K562 (cell line): ENCODE measurements around the gene ARL11.

Experiments used
- ASH1L ChIP-seq: fragments of 450-650 bp; IDR thresholded peaks from 2 replicates; pipeline ENCODE4 v1.6.1; 2018; ENCODE audit warnings: borderline replicate concordance, mild to moderate bottlenecking, low read depth; ENCODE audit not compliant: partially characterized antibody
- ATF7 ChIP-seq: fragments of 450-650 bp; IDR thresholded peaks from 2 replicates; pipeline ENCODE4 v1.7.1; 2014; ENCODE audit warnings: mild to moderate bottlenecking, moderate library complexity
- CBX2 ChIP-seq: fragments of 200-600 bp; sonication (generic); IDR thresholded peaks from one replicate; pipeline ENCODE4 v1.6.1; 2012; ENCODE audit warnings: mild to moderate bottlenecking, low read length, inconsistent platforms; ENCODE audit not compliant: insufficient read depth, poor library complexity, severe bottlenecking
- CHD2 ChIP-seq: IDR thresholded peaks from 2 replicates; pipeline ENCODE4 v1.6.1; 2011; ENCODE audit warnings: low read depth, low read length
- EP300 ChIP-seq: IDR thresholded peaks from 2 replicates; pipeline ENCODE4 v1.6.1; 2012; ENCODE audit warnings: low read length, improper control_type of control experiment
- HDAC3 ChIP-seq: fragments of 450-650 bp; IDR thresholded peaks from 2 replicates; pipeline ENCODE4 v1.6.1; 2018; ENCODE audit warnings: borderline replicate concordance, mild to moderate bottlenecking, moderate library complexity; ENCODE audit not compliant: partially characterized antibody
- JUN ChIP-seq, 2 experiments: sonication (generic) in 1 of 2; formaldehyde crosslinking in 1 of 2; IDR thresholded peaks; 2 replicates each; pipeline versions ENCODE4 v1.6.1 to v1.8.0; 2012 to 2022; ENCODE audit warnings: borderline replicate concordance in 2 of 2, mild to moderate bottlenecking in 2 of 2, improper control_type of control experiment in 1 of 2, low read depth in 1 of 2, low read length in 1 of 2, missing genetic modification reagents in 1 of 2
- ZNF146 ChIP-seq: IDR thresholded peaks from one replicate; pipeline ENCODE4 v1.6.1; 2018; ENCODE audit warnings: missing compliant biosample characterization; ENCODE audit not compliant: unreplicated experiment
- ZNF561 ChIP-seq: fragments of 450-650 bp; formaldehyde crosslinking; conservative IDR thresholded peaks from 2 replicates; pipeline ENCODE4 v1.4.0; 2020; ENCODE audit warnings: mild to moderate bottlenecking, moderate library complexity
- TF ChIP-seq, protein P1 (sequence below): fragments of 250-450 bp; sonication (Bioruptor Pico); IDR thresholded peaks from 2 replicates; pipeline ENCODE4 v1.8.0; 2021; ENCODE audit warnings: borderline replicate concordance, mild to moderate bottlenecking, moderate library complexity; ENCODE audit not compliant: poor library complexity, severe bottlenecking
- TF ChIP-seq, protein P2 (sequence below): sonication (generic); formaldehyde crosslinking; IDR thresholded peaks from 2 replicates; pipeline ENCODE4 v1.9.0; 2022; ENCODE audit warnings: mild to moderate bottlenecking, missing genetic modification reagents
- TF ChIP-seq, protein P3 (sequence below): fragments of 250-450 bp; sonication (Bioruptor Pico); IDR thresholded peaks from 2 replicates; pipeline ENCODE4 v1.5.0; 2020; ENCODE audit warnings: mild to moderate bottlenecking
- TF ChIP-seq, protein P4 (sequence below): sonication (generic); formaldehyde crosslinking; IDR thresholded peaks from 2 replicates; pipeline ENCODE4 v1.8.0; 2022; ENCODE audit warnings: missing genetic modification reagents, mild to moderate bottlenecking, borderline replicate concordance

DNA sequence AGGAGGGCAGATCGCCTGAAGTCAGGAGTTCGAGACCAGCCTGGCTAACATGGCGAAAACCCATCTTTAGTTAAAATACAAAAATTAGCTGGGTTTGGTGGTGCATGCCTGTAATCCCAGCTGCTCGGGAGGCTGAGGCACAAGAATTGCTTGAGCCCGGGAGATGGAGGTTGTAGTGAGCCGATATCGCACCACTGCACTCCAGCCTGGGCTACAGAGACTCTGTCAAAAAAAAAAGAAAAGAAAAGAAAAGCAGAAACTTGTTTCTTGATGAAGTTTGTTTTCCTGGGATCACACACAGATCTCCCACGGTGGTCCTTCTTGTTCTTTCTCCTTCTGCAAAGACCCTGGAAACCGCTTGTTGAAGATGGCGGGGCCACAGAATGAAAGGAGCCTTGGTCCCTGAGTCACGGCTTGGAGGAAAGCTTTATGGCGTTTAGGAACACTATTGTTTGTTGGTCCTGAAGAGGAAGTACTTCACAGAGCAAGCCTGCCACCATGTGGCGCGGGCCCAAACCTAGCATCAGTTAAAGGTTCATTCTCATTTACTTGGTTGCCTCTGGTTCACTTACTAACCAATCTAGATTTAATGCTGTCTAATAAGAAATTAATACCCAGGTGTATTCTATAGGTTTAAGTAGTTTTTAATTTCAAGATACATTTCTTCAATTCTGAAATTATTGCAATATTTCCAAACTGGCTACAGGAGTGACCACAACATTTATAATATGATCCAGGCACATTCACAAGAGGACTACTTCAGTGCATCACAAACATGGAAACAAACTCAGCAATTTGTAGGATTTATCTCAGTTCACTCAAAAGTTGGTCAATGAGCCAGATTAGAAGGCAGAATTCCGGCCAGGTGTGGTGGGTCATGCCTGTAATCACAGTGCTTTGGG, 21.3 kb upstream of the ARL11 start:
- TF ChIP-seq EP300 = 0 out of 2 replicates have a peak, but pooled peaks have one; percentile 21
- TF ChIP-seq, protein P1, sequence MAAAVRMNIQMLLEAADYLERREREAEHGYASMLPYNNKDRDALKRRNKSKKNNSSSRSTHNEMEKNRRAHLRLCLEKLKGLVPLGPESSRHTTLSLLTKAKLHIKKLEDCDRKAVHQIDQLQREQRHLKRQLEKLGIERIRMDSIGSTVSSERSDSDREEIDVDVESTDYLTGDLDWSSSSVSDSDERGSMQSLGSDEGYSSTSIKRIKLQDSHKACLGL (CRISPR knock-in tag) = no peak
- TF ChIP-seq CBX2 = no peak
- no peak for TF ChIP-seq HDAC3
- 0 out of 2 replicates have a peak, but pooled peaks have one; percentile 17 for TF ChIP-seq ATF7
- TF ChIP-seq, protein P2, sequence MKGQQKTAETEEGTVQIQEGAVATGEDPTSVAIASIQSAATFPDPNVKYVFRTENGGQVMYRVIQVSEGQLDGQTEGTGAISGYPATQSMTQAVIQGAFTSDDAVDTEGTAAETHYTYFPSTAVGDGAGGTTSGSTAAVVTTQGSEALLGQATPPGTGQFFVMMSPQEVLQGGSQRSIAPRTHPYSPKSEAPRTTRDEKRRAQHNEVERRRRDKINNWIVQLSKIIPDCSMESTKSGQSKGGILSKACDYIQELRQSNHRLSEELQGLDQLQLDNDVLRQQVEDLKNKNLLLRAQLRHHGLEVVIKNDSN = no peak
- TF ChIP-seq JUN (IDR thresholded peaks at IDR 0.05; ENCODE audit: borderline replicate concordance, low read depth, low read length) = no peak
- no peak for TF ChIP-seq JUN (CRISPR knock-in tag; IDR thresholded peaks at IDR 0.05; ENCODE audit: borderline replicate concordance)
- TF ChIP-seq, protein P3, sequence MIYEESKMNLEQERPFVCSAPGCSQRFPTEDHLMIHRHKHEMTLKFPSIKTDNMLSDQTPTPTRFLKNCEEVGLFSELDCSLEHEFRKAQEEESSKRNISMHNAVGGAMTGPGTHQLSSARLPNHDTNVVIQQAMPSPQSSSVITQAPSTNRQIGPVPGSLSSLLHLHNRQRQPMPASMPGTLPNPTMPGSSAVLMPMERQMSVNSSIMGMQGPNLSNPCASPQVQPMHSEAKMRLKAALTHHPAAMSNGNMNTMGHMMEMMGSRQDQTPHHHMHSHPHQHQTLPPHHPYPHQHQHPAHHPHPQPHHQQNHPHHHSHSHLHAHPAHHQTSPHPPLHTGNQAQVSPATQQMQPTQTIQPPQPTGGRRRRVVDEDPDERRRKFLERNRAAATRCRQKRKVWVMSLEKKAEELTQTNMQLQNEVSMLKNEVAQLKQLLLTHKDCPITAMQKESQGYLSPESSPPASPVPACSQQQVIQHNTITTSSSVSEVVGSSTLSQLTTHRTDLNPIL (CRISPR knock-in tag) = no peak
- TF ChIP-seq ASH1L = no peak
- no peak for TF ChIP-seq ZNF146
- TF ChIP-seq, protein P4, sequence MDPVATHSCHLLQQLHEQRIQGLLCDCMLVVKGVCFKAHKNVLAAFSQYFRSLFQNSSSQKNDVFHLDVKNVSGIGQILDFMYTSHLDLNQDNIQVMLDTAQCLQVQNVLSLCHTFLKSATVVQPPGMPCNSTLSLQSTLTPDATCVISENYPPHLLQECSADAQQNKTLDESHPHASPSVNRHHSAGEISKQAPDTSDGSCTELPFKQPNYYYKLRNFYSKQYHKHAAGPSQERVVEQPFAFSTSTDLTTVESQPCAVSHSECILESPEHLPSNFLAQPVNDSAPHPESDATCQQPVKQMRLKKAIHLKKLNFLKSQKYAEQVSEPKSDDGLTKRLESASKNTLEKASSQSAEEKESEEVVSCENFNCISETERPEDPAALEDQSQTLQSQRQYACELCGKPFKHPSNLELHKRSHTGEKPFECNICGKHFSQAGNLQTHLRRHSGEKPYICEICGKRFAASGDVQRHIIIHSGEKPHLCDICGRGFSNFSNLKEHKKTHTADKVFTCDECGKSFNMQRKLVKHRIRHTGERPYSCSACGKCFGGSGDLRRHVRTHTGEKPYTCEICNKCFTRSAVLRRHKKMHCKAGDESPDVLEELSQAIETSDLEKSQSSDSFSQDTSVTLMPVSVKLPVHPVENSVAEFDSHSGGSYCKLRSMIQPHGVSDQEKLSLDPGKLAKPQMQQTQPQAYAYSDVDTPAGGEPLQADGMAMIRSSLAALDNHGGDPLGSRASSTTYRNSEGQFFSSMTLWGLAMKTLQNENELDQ (CRISPR knock-in tag) = no peak
- TF ChIP-seq CHD2 = no peak
- TF ChIP-seq ZNF561 (CRISPR knock-in tag) = no peak
